HCT116 (cell line): ENCODE measurements around the gene DYNLT1. TPM values are rescaled to one million over a fixed set of nuclear protein-coding genes. Genes with fewer than 3 reads are reported as not detected.

Experiments
- ATAC-seq: fragments of 200-7000 bp; cut with Tn5 transposase; 2 replicates; pipeline ENCODE4 v1.9.1; 2020; ENCODE audit warnings: mild to moderate bottlenecking, moderate library complexity
- BruUV-seq: library from RNA; stranded (reverse); fragments of 400-500 nt; replicated peaks from 2 replicates; lab custom pipeline; 2021; lab: Mats Ljungman, UMichigan
- CTCF ChIA-PET: fragments of 300-600 bp; sonication (Branson Sonifier 250); formaldehyde crosslinking; loops from one replicate; lab custom pipeline; 2021; ENCODE audit warnings: antibody characterized with exemption; lab: Charles Lee
- POLR2A ChIA-PET: fragments of 300-600, 350-600 bp; sonication (Branson Sonifier 250); formaldehyde crosslinking; loops from one replicate; lab custom pipeline; 2021; ENCODE audit warnings: antibody characterized with exemption; lab: Charles Lee
- RAD21 ChIA-PET, 2 experiments: fragments of 300-600 bp; sonication (Branson Sonifier 250); formaldehyde crosslinking; loops; one replicate each; lab custom pipeline; 2023; ENCODE audit warnings: low total read pairs in 2 of 2; ENCODE audit not compliant: uncharacterized antibody in 2 of 2, unreplicated experiment in 2 of 2, low non-redundant PET in 1 of 2; lab: Charles Lee
- DNase-seq: peaks from one replicate; pipeline ENCODE4 v3.0.0-alpha.2; 2010; ENCODE audit warnings: low read depth, low spot score
- H2AFZ ChIP-seq: fragments of 200-600 bp; shearing (Covaris generic), sonication (generic); 2 replicates; pipeline ENCODE4 v1.6.1; 2017; ENCODE audit warnings: low read depth, mixed run types, mixed read lengths, antibody characterized with exemption, low read length; ENCODE audit not compliant: poor library complexity, severe bottlenecking
- H3K27ac ChIP-seq: 2 replicates; pipeline ENCODE4 v1.5.1; 2012; ENCODE audit warnings: low read depth, low read length
- H3K27me3 ChIP-seq: fragments of 200-600 bp; sonication (generic); 2 replicates; pipeline ENCODE4 v1.6.1; 2016; ENCODE audit warnings: mixed run types, low read length, mixed read lengths; ENCODE audit not compliant: insufficient read depth
- H3K36me3 ChIP-seq, 2 experiments: fragments of 200-500 bp in 1 of 2; fragments of 200-600 bp in 1 of 2; sonication (Bioruptor generic) in 1 of 2; sonication (generic) in 1 of 2; 2 replicates each; pipeline versions ENCODE4 v1.5.1 to v1.6.1; 2014 to 2016; ENCODE audit warnings: low read length in 2 of 2, inconsistent platforms in 1 of 2, mixed read lengths in 1 of 2, mixed run types in 1 of 2; ENCODE audit not compliant: insufficient read depth in 2 of 2, control insufficient read depth in 1 of 2
- H3K4me1 ChIP-seq, 2 experiments: fragments of 200-600 bp in 1 of 2; sonication (generic) in 1 of 2; 2 replicates each; pipeline versions ENCODE4 v1.5.1 to v1.6.1; 2012 to 2017; ENCODE audit warnings: low read length in 2 of 2, inconsistent platforms in 1 of 2, mild to moderate bottlenecking in 1 of 2, mixed read lengths in 1 of 2, mixed run types in 1 of 2, moderate library complexity in 1 of 2; ENCODE audit not compliant: insufficient read depth in 2 of 2, control insufficient read depth in 1 of 2
- H3K4me2 ChIP-seq: fragments of 200-600 bp; sonication (generic); 2 replicates; pipeline ENCODE4 v1.6.1; 2017; ENCODE audit warnings: mixed run types, low read length, mixed read lengths
- H3K4me3 ChIP-seq, 2 experiments: fragments of 200-600 bp in 1 of 2; sonication (generic) in 1 of 2; replicated peaks in 1 of 2; 2 replicates each; pipeline ENCODE4 v1.5.1; 2011 to 2016; ENCODE audit warnings: low read length in 2 of 2, control low read depth in 1 of 2, low read depth in 1 of 2, mild to moderate bottlenecking in 1 of 2, mixed read lengths in 1 of 2, mixed run types in 1 of 2
- H3K79me2 ChIP-seq: fragments of 200-600 bp; sonication (generic); 2 replicates; pipeline ENCODE4 v1.6.1; 2017; ENCODE audit warnings: mild to moderate bottlenecking, mixed run types, low read length, moderate library complexity, mixed read lengths; ENCODE audit not compliant: insufficient read depth
- H3K9ac ChIP-seq: fragments of 200-600 bp; sonication (generic); 2 replicates; pipeline ENCODE4 v1.6.1; 2016; ENCODE audit warnings: low read length, mixed read lengths
- H3K9me2 ChIP-seq: fragments of 200-600 bp; sonication (generic), shearing (Covaris generic); 2 replicates; pipeline ENCODE4 v1.6.1; 2017; ENCODE audit warnings: mixed run types, mild to moderate bottlenecking, moderate library complexity; ENCODE audit not compliant: insufficient read depth
- H3K9me3 ChIP-seq, 2 experiments: fragments of 200-500 bp in 1 of 2; fragments of 200-600 bp in 1 of 2; sonication (Bioruptor generic) in 1 of 2; sonication (generic) in 1 of 2; 2 replicates each; pipeline ENCODE4 v1.6.1; 2014 to 2017; ENCODE audit warnings: low read length in 2 of 2, mixed read lengths in 2 of 2, inconsistent platforms in 1 of 2, low read depth in 1 of 2, mild to moderate bottlenecking in 1 of 2, mixed run types in 1 of 2, moderate library complexity in 1 of 2; ENCODE audit not compliant: control insufficient read depth in 1 of 2, insufficient read depth in 1 of 2
- H4K20me1 ChIP-seq: fragments of 200-600 bp; sonication (generic), shearing (Covaris generic); 2 replicates; pipeline ENCODE4 v1.6.1; 2017; ENCODE audit warnings: mixed run types, mild to moderate bottlenecking, moderate library complexity; ENCODE audit not compliant: insufficient read depth
- ATF3 ChIP-seq: IDR thresholded peaks from 2 replicates; pipeline ENCODE4 v1.6.1; 2012
- CBX3 ChIP-seq: IDR thresholded peaks from 2 replicates; pipeline ENCODE4 v1.6.1; 2012; ENCODE audit warnings: low read depth
- CTCF ChIP-seq, 3 experiments: fragments of 200-600 bp in 1 of 3; sonication (generic) in 1 of 3; IDR thresholded peaks in 2 of 3; conservative IDR thresholded peaks in 1 of 3; 2 replicates each; pipeline ENCODE4 v1.5.1; 2012 to 2017; ENCODE audit warnings: low read depth in 2 of 3, low read length in 2 of 3, antibody characterized with exemption in 1 of 3, borderline replicate concordance in 1 of 3, control low read depth in 1 of 3, mild to moderate bottlenecking in 1 of 3, mixed read lengths in 1 of 3, mixed run types in 1 of 3, moderate library complexity in 1 of 3; ENCODE audit not compliant: insufficient read depth in 1 of 3
- ELF1 ChIP-seq: IDR thresholded peaks from 2 replicates; pipeline ENCODE4 v1.6.1; 2012; ENCODE audit warnings: low read depth, borderline replicate concordance
- EZH2 ChIP-seq: fragments of 200-600 bp; sonication (generic); IDR thresholded peaks from 2 replicates; pipeline ENCODE4 v1.6.1; 2017; ENCODE audit warnings: antibody characterized with exemption, mixed run types
- EZH2phosphoT487 ChIP-seq: fragments of 200-600 bp; IDR thresholded peaks from 2 replicates; pipeline ENCODE4 v1.6.1; 2018; ENCODE audit warnings: antibody characterized with exemption, borderline replicate concordance
- JUND ChIP-seq: IDR thresholded peaks from 2 replicates; pipeline ENCODE4 v1.6.1; 2012
- MAX ChIP-seq: IDR thresholded peaks from 2 replicates; pipeline ENCODE4 v1.6.1; 2012
- POLR2A ChIP-seq: IDR thresholded peaks from 2 replicates; pipeline ENCODE4 v1.7.0; 2011; ENCODE audit warnings: borderline replicate concordance; ENCODE audit not compliant: insufficient read depth, insufficient read length; ENCODE audit errors: extremely low read depth
- POLR2AphosphoS5 ChIP-seq: IDR thresholded peaks from 2 replicates; pipeline ENCODE4 v1.6.1; 2011; ENCODE audit warnings: mild to moderate bottlenecking, low read depth, low read length, moderate library complexity
- RAD21 ChIP-seq: IDR thresholded peaks from 2 replicates; pipeline ENCODE4 v1.6.1; 2012; ENCODE audit warnings: low read depth, mild to moderate bottlenecking
- REST ChIP-seq: IDR thresholded peaks from 2 replicates; pipeline ENCODE4 v1.6.1; 2012; ENCODE audit warnings: low read depth
- SIN3A ChIP-seq: IDR thresholded peaks from 2 replicates; pipeline ENCODE4 v1.6.1; 2012; ENCODE audit warnings: low read depth
- SP1 ChIP-seq: IDR thresholded peaks from 2 replicates; pipeline ENCODE4 v1.6.1; 2012; ENCODE audit warnings: low read depth
- TCF7L2 ChIP-seq: IDR thresholded peaks from 2 replicates; pipeline ENCODE4 v1.7.0; 2011; ENCODE audit warnings: borderline replicate concordance, inconsistent platforms; ENCODE audit not compliant: insufficient read depth, insufficient read length; ENCODE audit errors: extremely low read depth
- YY1 ChIP-seq: IDR thresholded peaks from 2 replicates; pipeline ENCODE4 v1.6.1; 2011; ENCODE audit warnings: low read length, low read depth, moderate library complexity, mild to moderate bottlenecking; ENCODE audit not compliant: insufficient replicate concordance; ENCODE audit errors: extremely low read depth
- ZBTB33 ChIP-seq: IDR thresholded peaks from 2 replicates; pipeline ENCODE4 v1.6.1; 2011; ENCODE audit warnings: mild to moderate bottlenecking, low read length, moderate library complexity; ENCODE audit not compliant: insufficient replicate concordance; ENCODE audit errors: extremely low read depth
- ZFX ChIP-seq: fragments of 450-650 bp; IDR thresholded peaks from 2 replicates; pipeline ENCODE4 v1.6.1; 2017
- ZNF274 ChIP-seq: fragments of 200-500 bp; sonication (Bioruptor generic); IDR thresholded peaks from 2 replicates; pipeline ENCODE4 v1.6.1; 2014; ENCODE audit warnings: mild to moderate bottlenecking, low read depth, low read length, inconsistent platforms
- intact Hi-C: fragments of 100-400 bp; cut with micrococcal nuclease; formaldehyde crosslinking; loops from 2 replicates; pipeline ENCODE4 v1.10.0; 2022
- total RNA-seq: library from RNA; stranded (reverse); gene quantifications from one replicate; pipeline ENCODE4 v1.2.1, GENCODE V29; 2021; ENCODE audit not compliant: unreplicated experiment

Gene DYNLT1
- total RNA-seq, 1 experiment from 2014 or later: 239 TPM

DNA sequence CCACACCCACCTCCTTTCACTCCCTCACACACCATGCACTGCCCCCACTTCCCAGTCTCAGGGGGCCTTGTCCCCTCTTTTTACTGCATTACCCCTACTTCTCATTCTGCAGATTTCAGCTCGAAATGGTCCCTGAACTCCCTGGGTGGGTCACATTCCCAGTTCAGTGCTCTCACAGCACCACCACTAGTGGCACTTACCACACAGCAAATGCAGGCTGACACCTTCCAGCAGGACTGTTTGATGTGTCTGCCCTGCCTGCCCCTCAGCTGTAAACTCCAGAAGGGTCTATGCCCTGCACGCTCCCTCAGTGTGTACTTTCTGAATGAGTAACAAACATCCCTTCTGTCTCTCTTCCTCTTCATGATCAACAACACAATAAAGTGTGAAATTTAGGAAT is 4.0 kb downstream of the DYNLT1 start:
- no peak for TF ChIP-seq POLR2AphosphoS5
- TF ChIP-seq RAD21: no peak
- TF ChIP-seq MAX: no peak
- TF ChIP-seq ELF1: no peak
- TF ChIP-seq CBX3: no peak
- TF ChIP-seq CTCF (IDR thresholded peaks at IDR 0.05 in 2 of 3, conservative IDR thresholded peaks at IDR 0.05 in 1 of 3; ENCODE audit: borderline replicate concordance in 1 of 3, insufficient read depth in 1 of 3, low read depth in 2 of 3, low read length in 2 of 3): no peak
- no peak for TF ChIP-seq EZH2
- no peak for TF ChIP-seq SIN3A
- no peak for TF ChIP-seq POLR2A
- no peak for TF ChIP-seq SP1
- TF ChIP-seq EZH2phosphoT487: no peak
- TF ChIP-seq REST: no peak
- TF ChIP-seq ZBTB33: no peak
- no peak for TF ChIP-seq ZFX
- TF ChIP-seq ATF3: no peak
- TF ChIP-seq TCF7L2: no peak
- no peak for TF ChIP-seq ZNF274
- no peak for TF ChIP-seq JUND
- no peak for TF ChIP-seq YY1
- TF ChIP-seq, all 23 proteins: peak for 0
- peaks cover 85% of the 10 kb centered on the region for H3K79me2 ChIP-seq
- no peaks in the 10 kb centered on the region for H3K9me3 ChIP-seq
- no peak overlapping the region for H3K4me3 ChIP-seq
- POLR2A ChIA-PET: no interaction called here
- H4K20me1 ChIP-seq: no peaks in the 10 kb centered on the region
- CTCF ChIA-PET: no interaction called here
- H3K27me3 ChIP-seq: no peaks in the 10 kb centered on the region
- no peak overlapping the region for H2AFZ ChIP-seq
- no peak for ATAC-seq
- no peak overlapping the region; the same call in 1 of the 2 replicates for H3K27ac ChIP-seq
- peaks cover 2 to 25% of the 10 kb centered on the region in 2 experiments; a peak in 3 of 4 replicates for H3K36me3 ChIP-seq
- H3K9me2 ChIP-seq: no peaks in the 10 kb centered on the region
- RAD21 ChIA-PET: no interaction called here
- DNase-seq: no peak
- intact Hi-C loops: loop anchor here (10.0 kb wide), 1 partner anchor 354 kb away; no protein-coding TSS in a partner anchor
- H3K4me1 ChIP-seq: peaks cover 29 to 39% of the 10 kb centered on the region in 2 experiments
- H3K4me2 ChIP-seq: no peak overlapping the region
- BruUV-seq: no TSS peak
- H3K9ac ChIP-seq: peak overlapping the region; percentile 7; the same call in 1 of the 2 replicates
